Measurements from ENCODE around the gene HSPA12B. TPM values are rescaled to one million over a fixed set of nuclear protein-coding genes. Genes with fewer than 3 reads are reported as not detected.

The HSPA12B gene
- polyA plus RNA-seq, 4 donors: 14.4 to 19.7 (median 16.4) TPM

DNA sequence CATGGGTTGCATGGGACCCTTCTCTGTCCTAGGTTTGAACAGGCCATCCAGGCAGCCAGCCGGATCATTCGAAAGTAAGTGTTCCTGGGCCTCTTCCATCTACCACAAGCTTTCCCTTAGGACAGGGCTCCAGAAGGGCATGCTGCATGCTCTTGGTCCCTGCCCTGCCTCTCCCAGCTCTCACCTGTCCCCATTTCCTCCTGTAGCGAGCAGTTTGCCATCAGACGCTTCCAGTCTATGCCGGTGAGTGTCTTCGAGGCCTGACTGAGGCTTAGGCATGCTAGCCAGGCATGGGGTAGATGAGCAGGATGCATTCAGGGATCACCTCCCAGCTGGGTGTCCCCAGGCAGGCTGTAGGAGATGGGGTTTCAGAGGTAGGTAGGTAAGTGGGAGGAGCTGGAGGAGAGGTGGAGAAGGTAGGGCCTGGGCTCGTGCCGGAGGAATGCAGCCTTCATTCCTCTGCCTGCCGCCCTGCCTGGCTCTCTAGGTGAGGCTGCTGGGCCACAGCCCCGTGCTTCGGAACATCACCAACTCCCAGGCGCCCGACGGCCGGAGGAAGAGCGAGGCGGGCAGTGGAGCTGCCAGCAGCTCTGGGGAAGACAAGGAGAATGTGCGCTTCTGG, 67.9 kb downstream of the HSPA12B start:
- DNase-seq (ENCODE audit: low read depth in 4 of 4, low spot score in 2 of 4): no peak

DNA sequence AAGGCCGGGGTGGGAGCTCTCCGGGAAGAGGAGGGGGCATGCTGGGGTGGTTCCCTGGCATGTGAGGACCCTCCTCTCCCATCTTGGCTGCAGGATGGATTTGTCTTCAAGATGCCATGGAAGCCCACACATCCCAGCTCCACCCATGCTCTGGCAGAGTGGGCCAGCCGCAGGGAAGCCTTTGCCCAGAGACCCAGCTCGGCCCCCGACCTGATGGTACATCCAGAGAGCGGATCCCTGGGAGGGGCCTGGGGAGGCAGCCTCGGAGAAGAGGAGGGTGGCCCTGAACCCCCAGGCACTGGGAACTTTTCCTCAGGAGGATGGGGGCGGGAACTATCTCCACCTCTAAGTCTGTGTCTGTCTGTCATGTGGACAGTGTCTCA, 68.4 kb downstream of the HSPA12B start:
- no peak for DNase-seq (ENCODE audit: low read depth in 4 of 4, low spot score in 2 of 4)

DNA sequence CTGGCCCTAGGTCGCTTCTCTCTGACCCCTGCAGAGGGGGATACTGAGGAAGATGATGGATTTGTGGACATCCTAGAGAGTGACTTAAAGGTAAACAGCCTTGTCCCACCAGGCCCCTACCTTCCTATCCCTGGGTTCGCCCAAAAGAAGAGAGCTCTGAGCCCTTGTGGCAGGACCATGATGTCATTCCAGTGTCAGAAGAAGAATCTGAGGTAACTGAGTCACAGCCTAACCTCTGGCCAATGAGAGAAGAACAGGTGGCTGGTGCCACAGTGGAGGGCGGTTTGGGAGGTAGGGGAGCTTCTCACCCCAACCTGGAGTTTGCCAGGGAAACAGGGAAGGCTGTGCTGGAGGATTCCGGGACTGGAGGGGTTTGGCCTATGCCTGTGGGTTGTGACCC, 68.8 kb downstream of the HSPA12B start:
- DNase-seq (ENCODE audit: low read depth in 4 of 4, low spot score in 2 of 4): no peak

DNA sequence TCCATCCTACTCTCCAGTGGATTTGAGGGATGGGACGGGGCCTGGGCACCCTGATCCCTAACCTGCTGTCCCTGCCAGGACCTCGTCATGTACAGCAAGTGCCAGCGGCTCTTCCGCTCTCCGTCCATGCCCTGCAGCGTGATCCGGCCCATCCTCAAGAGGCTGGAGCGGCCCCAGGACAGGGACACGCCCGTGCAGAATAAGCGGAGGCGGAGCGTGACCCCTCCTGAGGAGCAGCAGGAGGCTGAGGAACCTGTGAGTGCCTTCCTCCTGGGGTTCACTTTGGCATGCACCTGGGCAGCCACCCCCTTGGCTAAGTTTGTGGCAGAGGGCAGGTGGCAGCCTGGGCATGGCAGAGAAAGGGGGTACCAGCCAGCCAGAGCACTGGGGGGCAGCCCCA, 69.4 kb downstream of the HSPA12B start:
- no peak for DNase-seq (ENCODE audit: low read depth in 4 of 4, low spot score in 2 of 4)

Other genes with a start within 250 kb of the HSPA12B start
- under 1 TPM in 3 of 4 donors, not detected in 1; 0.10 to 0.30 (median 0.27) TPM for gene GFRA4, start 69.3 kb upstream of the HSPA12B start, polyA plus RNA-seq (ENCODE audit: insufficient read length in 4 of 4)
- 10 to 100 TPM in 2 of 4 donors, 1 to 10 TPM in 2; 6.1 to 15.0 (median 9.8) TPM for gene ADAM33, start 50.7 kb upstream of the HSPA12B start, polyA plus RNA-seq (ENCODE audit: insufficient read length in 4 of 4)
- 1 to 10 TPM in 1 of 4 donors, under 1 TPM in 3; 0.58 to 1.2 (median 0.93) TPM for gene SIGLEC1, start 20.1 kb upstream of the HSPA12B start, polyA plus RNA-seq (ENCODE audit: insufficient read length in 4 of 4)
- gene ADISSP, start 35.1 kb downstream of the HSPA12B start, polyA plus RNA-seq (ENCODE audit: insufficient read length in 4 of 4): 10 to 100 TPM; 19.4 to 37.2 (median 26.1) TPM
- gene SPEF1, start 48.8 kb downstream of the HSPA12B start, polyA plus RNA-seq (ENCODE audit: insufficient read length in 4 of 4): 1 to 10 TPM; 1.2 to 2.7 (median 2.3) TPM
- 10 to 100 TPM; 38.3 to 55.7 (median 43.3) TPM for gene CENPB, start 54.1 kb downstream of the HSPA12B start, polyA plus RNA-seq (ENCODE audit: insufficient read length in 4 of 4)
- 10 to 100 TPM; 31.4 to 45.0 (median 36.7) TPM for gene CDC25B, start 63.6 kb downstream of the HSPA12B start, polyA plus RNA-seq (ENCODE audit: insufficient read length in 4 of 4)
- 10 to 100 TPM in 3 of 4 donors, 1 to 10 TPM in 1; 8.2 to 13.2 (median 11.7) TPM for gene AP5S1, start 87.9 kb downstream of the HSPA12B start, polyA plus RNA-seq (ENCODE audit: insufficient read length in 4 of 4)
- 10 to 100 TPM; 22.6 to 34.7 (median 29.1) TPM for gene MAVS, start 114.1 kb downstream of the HSPA12B start, polyA plus RNA-seq (ENCODE audit: insufficient read length in 4 of 4)
- gene PANK2, start 156.7 kb downstream of the HSPA12B start, polyA plus RNA-seq (ENCODE audit: insufficient read length in 4 of 4): 10 to 100 TPM; 34.9 to 40.7 (median 35.9) TPM

Measured in left renal cortex interstitium (tissue), 4 donors.